Measurements from ENCODE around the gene CMTM1. TPM values are rescaled to one million over a fixed set of nuclear protein-coding genes. Genes with fewer than 3 reads are reported as not detected.

CMTM1 gene
- total RNA-seq = 3.4 and 3.6 TPM in 2 replicates

GRCh38 chr16:66566051-66566901 lies at the start of gene CMTM1:
Gene CMTM1, plus strand, starts transcription at chr16:66566439. Its CDS starts 75 bp downstream, at chr16:66566514.

GRCh38 chr16:66549284-66550131 lies 16.7 kb upstream of the CMTM1 start, which contains the start of gene TK2:
Gene TK2, minus strand, starts transcription at chr16:66550122. Its CDS starts 61 bp downstream, at chr16:66550061.

GRCh38 chr16:66552286-66553177 lies 13.7 kb upstream of the CMTM1 start, which contains the start of gene CKLF:
Gene CKLF, plus strand, starts transcription at chr16:66552576. Its CDS starts 140 bp downstream, at chr16:66552716.

GRCh38 chr16:66578651-66579531 lies 12.7 kb downstream of the CMTM1 start, which contains the start of gene CMTM2:
Gene CMTM2, plus strand, starts transcription at chr16:66579463. Its CDS starts 145 bp downstream, at chr16:66579608.

GRCh38 chr16:66604376-66605176 lies 38.3 kb downstream of the CMTM1 start, which contains the start of gene CMTM3:
Gene CMTM3, plus strand, starts transcription at chr16:66604704. Its CDS starts 102 bp downstream, at chr16:66604806.

Small RNA genes within 50 kb of the gene (small RNA-seq; reads per million reads assigned to genes)
- gene CKLF-CMTM1 = not detected

Other genes with a start within 250 kb of the CMTM1 start
- under 0.01 TPM in 1 of 2 replicates, not detected in the other for gene CDH5, start 199.7 kb upstream of the CMTM1 start, total RNA-seq
- gene BEAN1, start 139.1 kb upstream of the CMTM1 start, total RNA-seq = 0.16 and 3.6 TPM in 2 replicates
- 54.5 and 61.7 TPM in 2 replicates for gene TK2, start 16.3 kb upstream of the CMTM1 start, total RNA-seq
- 25.4 and 25.8 TPM in 2 replicates for gene CKLF, start 13.9 kb upstream of the CMTM1 start, total RNA-seq
- gene CMTM2, start 13.0 kb downstream of the CMTM1 start, total RNA-seq = not detected in 2 replicates
- gene CMTM3, start 38.3 kb downstream of the CMTM1 start, total RNA-seq = 35.6 and 40.9 TPM in 2 replicates
- gene CMTM4, start 130.3 kb downstream of the CMTM1 start, total RNA-seq = 29.4 and 37.0 TPM in 2 replicates
- gene DYNC1LI2, start 185.2 kb downstream of the CMTM1 start, total RNA-seq = 153 and 180 TPM in 2 replicates
- 0.12 and 0.16 TPM in 2 replicates for gene TERB1, start 235.1 kb downstream of the CMTM1 start, total RNA-seq

Measured in hair follicle dermal papilla cell (primary cell).